IMR-90 (cell line): ENCODE results near the gene ANKRD45. TPM values are rescaled to one million over a fixed set of nuclear protein-coding genes. Genes with fewer than 3 reads are reported as not detected.

ENCODE experiments used
- ATAC-seq: fragments of 200-7000 bp; cut with Tn5 transposase; 2 replicates; pipeline ENCODE4 v1.9.1; 2020; ENCODE audit warnings: low read depth, mild to moderate bottlenecking, moderate library complexity
- BruUV-seq: library from RNA; stranded (reverse); fragments of 400-500 nt; replicated peaks from 2 replicates; lab custom pipeline; 2021; lab: Mats Ljungman, UMichigan
- CTCF ChIA-PET: fragments of 300-600 bp; formaldehyde crosslinking; extraction: SDS; loops from one replicate; lab custom pipeline; 2021; ENCODE audit warnings: antibody characterized with exemption; lab: Yijun Ruan, JAX
- POLR2A ChIA-PET: fragments of 300-600 bp; sonication (Branson Sonifier 250); formaldehyde crosslinking; loops from one replicate; lab custom pipeline; 2022; ENCODE audit warnings: antibody characterized with exemption; ENCODE audit not compliant: unreplicated experiment; lab: Charles Lee
- DNase-seq: peaks from one replicate; pipeline ENCODE4 v3.0.0; 2013
- H2AFZ ChIP-seq: replicated peaks from 2 replicates; pipeline ENCODE3; 2013; ENCODE audit warnings: low read length, mild to moderate bottlenecking; ENCODE audit not compliant: poor library complexity
- H2AK5ac ChIP-seq: 2 replicates; pipeline ENCODE4 v1.6.1; 2013; ENCODE audit warnings: low read depth, low read length, inconsistent platforms
- H2AK9ac ChIP-seq: replicated peaks from 2 replicates; pipeline ENCODE3; 2013; ENCODE audit warnings: mild to moderate bottlenecking, low read depth, low read length, moderate library complexity; ENCODE audit not compliant: poor library complexity
- H2BK120ac ChIP-seq: 2 replicates; pipeline ENCODE4 v1.6.1; 2013; ENCODE audit warnings: low read depth, low read length, inconsistent platforms
- H2BK15ac ChIP-seq: 3 replicates; pipeline ENCODE4 v1.6.1; 2013; ENCODE audit warnings: low read depth, low read length, inconsistent platforms
- H2BK20ac ChIP-seq: 2 replicates; pipeline ENCODE4 v1.6.1; 2013; ENCODE audit warnings: low read depth, mild to moderate bottlenecking, inconsistent platforms, low read length, moderate library complexity
- H2BK5ac ChIP-seq: 2 replicates; pipeline ENCODE4 v1.6.1; 2013; ENCODE audit warnings: mild to moderate bottlenecking, low read depth, low read length, inconsistent platforms; ENCODE audit not compliant: poor library complexity, severe bottlenecking
- H3K14ac ChIP-seq: replicated peaks from 2 replicates; pipeline ENCODE4 v1.6.1; 2013; ENCODE audit warnings: low read depth, low read length, inconsistent platforms
- H3K18ac ChIP-seq: 2 replicates; pipeline ENCODE4 v1.6.1; 2013; ENCODE audit warnings: low read depth, low read length, control low read depth
- H3K23ac ChIP-seq: 2 replicates; pipeline ENCODE4 v1.6.1; 2013; ENCODE audit warnings: low read depth, low read length, inconsistent platforms
- H3K27ac ChIP-seq: 2 replicates; pipeline ENCODE4 v1.5.1; 2013; ENCODE audit warnings: mild to moderate bottlenecking, control low read depth, low read length; ENCODE audit not compliant: insufficient read depth
- H3K27me3 ChIP-seq: 2 replicates; pipeline ENCODE4 v1.6.1; 2013; ENCODE audit warnings: low read length; ENCODE audit not compliant: control insufficient read depth, insufficient read depth
- H3K36me3 ChIP-seq: 2 replicates; pipeline ENCODE4 v1.6.1; 2013; ENCODE audit warnings: low read length, mixed read lengths; ENCODE audit not compliant: control insufficient read depth, insufficient read depth
- H3K4ac ChIP-seq: 2 replicates; pipeline ENCODE4 v1.6.1; 2013; ENCODE audit warnings: low read depth, low read length, inconsistent platforms
- H3K4me1 ChIP-seq: 2 replicates; pipeline ENCODE4 v1.6.1; 2013; ENCODE audit warnings: low read length, mixed read lengths; ENCODE audit not compliant: control insufficient read depth, insufficient read depth
- H3K4me2 ChIP-seq: 2 replicates; pipeline ENCODE4 v1.6.1; 2013; ENCODE audit warnings: low read depth, mild to moderate bottlenecking, control low read depth, low read length, moderate library complexity
- H3K4me3 ChIP-seq: 2 replicates; pipeline ENCODE4 v1.5.1; 2013; ENCODE audit warnings: low read depth, mild to moderate bottlenecking, control low read depth, low read length, moderate library complexity; ENCODE audit not compliant: insufficient read depth
- H3K56ac ChIP-seq: 2 replicates; pipeline ENCODE4 v1.6.1; 2013; ENCODE audit warnings: low read length, inconsistent platforms; ENCODE audit not compliant: insufficient read depth; ENCODE audit errors: extremely low read depth
- H3K79me1 ChIP-seq, 2 experiments: 2 replicates each; pipeline ENCODE4 v1.6.1; 2013; ENCODE audit warnings: low read length in 2 of 2, inconsistent platforms in 1 of 2, low read depth in 1 of 2
- H3K9ac ChIP-seq: 2 replicates; pipeline ENCODE4 v1.6.1; 2013; ENCODE audit warnings: low read depth, low read length, control low read depth
- H3K9me1 ChIP-seq: 2 replicates; pipeline ENCODE4 v1.6.1; 2013; ENCODE audit warnings: low read length, inconsistent platforms; ENCODE audit not compliant: insufficient read depth
- H3K9me3 ChIP-seq: 2 replicates; pipeline ENCODE4 v1.6.1; 2013; ENCODE audit warnings: low read length; ENCODE audit not compliant: control insufficient read depth, insufficient read depth
- H4K20me1 ChIP-seq: 2 replicates; pipeline ENCODE4 v1.6.1; 2013; ENCODE audit warnings: low read length, inconsistent platforms; ENCODE audit not compliant: insufficient read depth
- H4K5ac ChIP-seq: 2 replicates; pipeline ENCODE4 v1.6.1; 2013; ENCODE audit warnings: mild to moderate bottlenecking, low read depth, low read length, control low read depth
- H4K8ac ChIP-seq, 2 experiments: 2 replicates each; pipeline ENCODE4 v1.6.1; 2013; ENCODE audit warnings: low read depth in 2 of 2, low read length in 2 of 2, control low read depth in 1 of 2, inconsistent platforms in 1 of 2
- H4K91ac ChIP-seq: 2 replicates; pipeline ENCODE4 v1.6.1; 2013; ENCODE audit warnings: low read depth, low read length, inconsistent platforms; ENCODE audit not compliant: insufficient read depth
- BHLHE40 ChIP-seq: fragments of 150-350 bp; IDR thresholded peaks from 2 replicates; pipeline ENCODE4 v1.6.1; 2016; ENCODE audit warnings: mild to moderate bottlenecking, low read depth, low read length
- CEBPB ChIP-seq: IDR thresholded peaks from 2 replicates; pipeline ENCODE4 v1.6.1; 2012; ENCODE audit warnings: low read depth, low read length, improper control_type of control experiment
- CHD1 ChIP-seq: IDR thresholded peaks from 2 replicates; pipeline ENCODE4 v1.6.1; 2012; ENCODE audit warnings: low read depth, low read length, improper control_type of control experiment
- CTCF ChIP-seq: conservative IDR thresholded peaks from 2 replicates; pipeline ENCODE4 v1.5.1; 2012; ENCODE audit warnings: mild to moderate bottlenecking, low read depth, low read length, improper control_type of control experiment
- ELK1 ChIP-seq: fragments of 150-350 bp; IDR thresholded peaks from 2 replicates; pipeline ENCODE4 v1.6.1; 2016; ENCODE audit warnings: low read depth, mild to moderate bottlenecking, low read length, moderate library complexity, borderline replicate concordance
- FOS ChIP-seq: fragments of 150-350 bp; IDR thresholded peaks from 2 replicates; pipeline ENCODE4 v1.6.1; 2016; ENCODE audit warnings: low read depth, low read length
- MAFK ChIP-seq: IDR thresholded peaks from 2 replicates; pipeline ENCODE4 v1.6.1; 2012; ENCODE audit warnings: low read depth, low read length, improper control_type of control experiment
- MAZ ChIP-seq: IDR thresholded peaks from 2 replicates; pipeline ENCODE4 v1.6.1; 2012; ENCODE audit warnings: low read depth, mild to moderate bottlenecking, low read length, improper control_type of control experiment, moderate library complexity, borderline replicate concordance
- MXI1 ChIP-seq: IDR thresholded peaks from 2 replicates; pipeline ENCODE4 v1.6.1; 2012; ENCODE audit warnings: low read depth, mild to moderate bottlenecking, low read length, moderate library complexity, borderline replicate concordance
- NFE2L2 ChIP-seq: fragments of 150-350 bp; IDR thresholded peaks from 2 replicates; pipeline ENCODE4 v1.6.1; 2016; ENCODE audit warnings: low read depth, mild to moderate bottlenecking, low read length
- POLR2A ChIP-seq: IDR thresholded peaks from 2 replicates; pipeline ENCODE4 v1.6.1; 2012; ENCODE audit warnings: mild to moderate bottlenecking, low read depth, low read length
- RAD21 ChIP-seq: IDR thresholded peaks from 2 replicates; pipeline ENCODE4 v1.6.1; 2012; ENCODE audit warnings: low read length, improper control_type of control experiment
- RCOR1 ChIP-seq: IDR thresholded peaks from 2 replicates; pipeline ENCODE4 v1.6.1; 2012; ENCODE audit warnings: mild to moderate bottlenecking, low read length, improper control_type of control experiment; ENCODE audit not compliant: insufficient replicate concordance
- RFX5 ChIP-seq: IDR thresholded peaks from 2 replicates; pipeline ENCODE4 v1.8.0; 2012; ENCODE audit warnings: low read depth, mild to moderate bottlenecking, low read length, moderate library complexity
- SMC3 ChIP-seq: fragments of 150-350 bp; IDR thresholded peaks from 2 replicates; pipeline ENCODE4 v1.6.1; 2016; ENCODE audit warnings: low read depth, mild to moderate bottlenecking, antibody characterized with exemption, low read length, moderate library complexity
- USF2 ChIP-seq: fragments of 150-350 bp; IDR thresholded peaks from 2 replicates; pipeline ENCODE4 v1.6.1; 2017; ENCODE audit warnings: mild to moderate bottlenecking, antibody characterized with exemption, low read length, low read depth
- dilution Hi-C: fragments of 300-500 bp; cut with HindIII; formaldehyde crosslinking; loops from one replicate; pipeline ENCODE4 v1.14.3; 2018; ENCODE audit warnings: low sequenced_read_pairs; ENCODE audit not compliant: unreplicated experiment
- in situ Hi-C: fragments of 300-500 bp; cut with MboI; formaldehyde crosslinking; loops from 3 replicates; pipeline ENCODE4 v1.14.3; 2019; ENCODE audit warnings: low sequenced_read_pairs, inconsistent platforms, mixed read lengths
- intact Hi-C: fragments of 100-400 bp; cut with micrococcal nuclease; formaldehyde crosslinking; loops from 2 replicates; pipeline ENCODE4 v1.10.0; 2022
- polyA plus RNA-seq, 3 experiments: library from polyadenylated mRNA; depleted of rRNA; stranded (reverse); fragments of >200 nt; gene quantifications; 2 replicates each; pipeline ENCODE4 v1.2.3, GENCODE V29; 2012; ENCODE audit warnings: low replicate concordance in 1 of 3
- total RNA-seq: library from RNA; depleted of rRNA; stranded (reverse); fragments of >200 nt; gene quantifications from 2 replicates; pipeline ENCODE4 v1.2.3, GENCODE V29; 2012

ANKRD45 gene
- total and polyA plus RNA-seq, 2 of the 4 experiments (the other 2 are of a cell fraction): under 0.01 TPM; not detected in 1

GRCh38 chr1:173648880-173649605 is 20.6 kb downstream of the ANKRD45 start:
- Histone ChIP-seq H3K56ac (no peak overlapping the region), H2AK5ac (no peak overlapping the region), H3K9me3 (no peaks in the 10 kb centered on the region), H3K79me1 (no peaks in the 10 kb centered on the region), H2BK120ac (no peak overlapping the region), H4K5ac (no peak overlapping the region), H4K20me1 (no peaks in the 10 kb centered on the region), H3K4me1 (no peaks in the 10 kb centered on the region), H3K4me3 (no peak overlapping the region), H4K91ac (no peak overlapping the region), H3K14ac (no peak overlapping the region), H3K9ac (no peak overlapping the region), H3K4me2 (no peak overlapping the region), H3K36me3 (no peaks in the 10 kb centered on the region), H2BK15ac (no peak overlapping the region), H3K27ac (no peak overlapping the region), H3K23ac (no peak overlapping the region), H2AK9ac (no peak overlapping the region), H4K8ac (no peak overlapping the region), H3K9me1 (no peaks in the 10 kb centered on the region), H3K27me3 (no peaks in the 10 kb centered on the region), H2BK5ac (no peak overlapping the region), H2AFZ (no peak overlapping the region), H2BK20ac (no peak overlapping the region), H3K4ac (no peak overlapping the region), H3K18ac (no peak overlapping the region)
- in situ Hi-C loops (no loop called here), dilution Hi-C loops (no loop called here), intact Hi-C loops (no loop called here)
- no TSS peak for BruUV-seq
- ATAC-seq: no peak
- DNase-seq: no peak
- ChIA-PET POLR2A (no interaction called here), CTCF (no interaction called here)
- no peak for TF ChIP-seq USF2
- no peak for TF ChIP-seq MXI1
- no peak for TF ChIP-seq MAZ
- TF ChIP-seq RFX5: no peak
- no peak for TF ChIP-seq CTCF
- TF ChIP-seq POLR2A: no peak
- peak; percentile 82 for TF ChIP-seq NFE2L2
- no peak for TF ChIP-seq ELK1
- no peak for TF ChIP-seq BHLHE40
- TF ChIP-seq FOS: no peak
- TF ChIP-seq RCOR1: no peak
- no peak for TF ChIP-seq SMC3
- TF ChIP-seq MAFK: no peak
- TF ChIP-seq CEBPB: 0 out of 2 replicates have a peak, but pooled peaks have one; percentile 1
- no peak for TF ChIP-seq RAD21
- no peak for TF ChIP-seq CHD1
